ENCODE measurements around the gene BSND. TPM values are rescaled to one million over a fixed set of nuclear protein-coding genes. Genes with fewer than 3 reads are reported as not detected.

BSND gene
- total and polyA plus RNA-seq, 9 of the 15 experiments (the other 6 are each of a cell fraction or from before 2014, with no cell fraction given), result not detected

DNA sequence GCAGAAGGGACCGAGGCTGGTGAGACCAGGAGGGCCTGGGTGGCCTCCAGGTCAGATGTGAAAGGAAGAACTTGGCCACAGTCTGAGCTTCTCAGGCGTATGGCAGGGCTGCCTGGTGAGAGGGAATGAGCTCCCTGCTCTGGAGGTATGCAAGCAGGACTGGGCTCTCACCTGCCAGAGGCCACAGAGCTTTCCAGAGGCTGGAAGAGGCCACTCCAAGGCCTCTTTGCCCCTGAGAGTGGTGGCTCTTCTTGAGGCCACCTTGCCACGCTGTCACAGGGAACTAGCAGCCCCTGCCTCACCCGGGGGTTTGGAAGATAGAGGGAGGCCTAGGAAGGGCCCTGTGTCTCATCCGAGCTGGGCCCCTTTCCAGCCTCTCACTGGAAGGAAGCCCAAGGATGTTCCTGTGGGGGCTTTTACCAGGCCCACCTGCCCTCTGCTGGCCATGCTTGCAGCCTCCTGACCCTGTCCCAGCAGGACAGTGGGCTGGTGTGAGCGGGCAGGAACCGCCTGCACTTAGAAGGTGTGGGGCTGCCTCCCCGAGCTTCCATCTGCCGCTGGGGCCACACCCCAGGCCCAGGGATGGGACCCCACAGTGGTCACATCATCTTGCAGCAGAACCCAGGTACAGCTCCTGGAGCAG, 50.7 kb downstream of the BSND start:
- Histone ChIP-seq H3K4me3 (no peak overlapping the region), H3K9ac (ENCODE audit: insufficient read depth in 1 of 2, low read depth in 2 of 2, low read length in 2 of 2) (peak overlapping the region in 1 of 2 experiments; percentile 76; a peak in 2 of 4 replicates), H3K36me3 (ENCODE audit: control insufficient read depth, insufficient read depth, low read length) (peaks cover 97% of the 10 kb centered on the region; the same call in 2 of the 3 replicates), H4K20me1 (replicated peaks; ENCODE audit: control insufficient read depth, insufficient read depth, low read length) (peaks cover 5% of the 10 kb centered on the region; the same call in 1 of the 2 replicates), H3K79me2 (ENCODE audit: control insufficient read depth, insufficient read depth, low read length) (peaks cover 34% of the 10 kb centered on the region; the same call in 2 of the 3 replicates), H3K27ac (ENCODE audit: extremely low read depth, low read depth, low read length) (no peak overlapping the region), H3K9me3 (replicated peaks; ENCODE audit: control insufficient read depth, insufficient read depth, low read depth, low read length) (no peaks in the 10 kb centered on the region), H3K9me1 (ENCODE audit: control insufficient read depth, insufficient read depth, low read length) (no peaks in the 10 kb centered on the region), H2AFZ (ENCODE audit: low read depth, low read length) (no peak overlapping the region), H3K27me3 (ENCODE audit: control insufficient read depth in 2 of 2, insufficient read depth in 2 of 2, low read length in 2 of 2) (no peaks in the 10 kb centered on the region), H3K4me1 (replicated peaks in 1 of 2; ENCODE audit: control insufficient read depth in 2 of 2, insufficient read depth in 2 of 2, low read length in 2 of 2) (peaks cover 0 to 5% of the 10 kb centered on the region in 2 experiments; a peak in 2 of 5 replicates), H3K4me2 (ENCODE audit: insufficient read depth, low read length) (no peak overlapping the region)
- BruUV-seq (replicated peaks), result no TSS peak
- in situ Hi-C loops (cut with MboI), result no loop called here
- 80% methylated on average over 8 of the region's 9 CpGs for WGBS (ENCODE audit: insufficient coverage, low coverage, missing lambda C conversion rate)
- POLR2A ChIA-PET, result interaction anchor here (0.7 to 4.1 kb wide), 6 partner anchors 11 to 104 kb away, joined by 3 to 24 read pairs (median 5); no protein-coding TSS in a partner anchor
- CTCF ChIA-PET (ENCODE audit: low intra/inter-chr PET ratio), result interaction anchor here (0.6 to 0.9 kb wide), 2 partner anchors 31 to 99 kb away, joined by 3 to 4 read pairs; no protein-coding TSS in a partner anchor
- intact Hi-C loops (cut with micrococcal nuclease), result no loop called here
- FAIRE-seq, result no peak
- ATAC-seq, result peak; percentile 30; the same call in 2 of the 3 replicates
- DNase-seq (ENCODE audit: extremely low read depth in 1 of 4, low spot score in 3 of 4), result no peak
- TF ChIP-seq RBM39 (optimal IDR thresholded peaks at IDR 0.05; ENCODE audit: low read depth, low read length) (no peak), GABPB1 (CRISPR knock-in tag; IDR thresholded peaks at IDR 0.05) (no peak), CREB1 (IDR thresholded peaks at IDR 0.05) (no peak), CREB1 (CRISPR knock-in tag; IDR thresholded peaks at IDR 0.05) (no peak), ZNF764 (CRISPR knock-in tag; IDR thresholded peaks at IDR 0.05; ENCODE audit: low read depth) (no peak), CEBPG (CRISPR knock-in tag; IDR thresholded peaks at IDR 0.05) (no peak), CEBPG (tag; conservative IDR thresholded peaks at IDR 0.05 in 1 of 2, IDR thresholded peaks at IDR 0.05 in 1 of 2) (no peak)
- TF ChIP-seq, protein P1, sequence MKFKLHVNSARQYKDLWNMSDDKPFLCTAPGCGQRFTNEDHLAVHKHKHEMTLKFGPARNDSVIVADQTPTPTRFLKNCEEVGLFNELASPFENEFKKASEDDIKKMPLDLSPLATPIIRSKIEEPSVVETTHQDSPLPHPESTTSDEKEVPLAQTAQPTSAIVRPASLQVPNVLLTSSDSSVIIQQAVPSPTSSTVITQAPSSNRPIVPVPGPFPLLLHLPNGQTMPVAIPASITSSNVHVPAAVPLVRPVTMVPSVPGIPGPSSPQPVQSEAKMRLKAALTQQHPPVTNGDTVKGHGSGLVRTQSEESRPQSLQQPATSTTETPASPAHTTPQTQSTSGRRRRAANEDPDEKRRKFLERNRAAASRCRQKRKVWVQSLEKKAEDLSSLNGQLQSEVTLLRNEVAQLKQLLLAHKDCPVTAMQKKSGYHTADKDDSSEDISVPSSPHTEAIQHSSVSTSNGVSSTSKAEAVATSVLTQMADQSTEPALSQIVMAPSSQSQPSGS (CRISPR knock-in tag; IDR thresholded peaks at IDR 0.05), result no peak
- TF ChIP-seq, protein P2, sequence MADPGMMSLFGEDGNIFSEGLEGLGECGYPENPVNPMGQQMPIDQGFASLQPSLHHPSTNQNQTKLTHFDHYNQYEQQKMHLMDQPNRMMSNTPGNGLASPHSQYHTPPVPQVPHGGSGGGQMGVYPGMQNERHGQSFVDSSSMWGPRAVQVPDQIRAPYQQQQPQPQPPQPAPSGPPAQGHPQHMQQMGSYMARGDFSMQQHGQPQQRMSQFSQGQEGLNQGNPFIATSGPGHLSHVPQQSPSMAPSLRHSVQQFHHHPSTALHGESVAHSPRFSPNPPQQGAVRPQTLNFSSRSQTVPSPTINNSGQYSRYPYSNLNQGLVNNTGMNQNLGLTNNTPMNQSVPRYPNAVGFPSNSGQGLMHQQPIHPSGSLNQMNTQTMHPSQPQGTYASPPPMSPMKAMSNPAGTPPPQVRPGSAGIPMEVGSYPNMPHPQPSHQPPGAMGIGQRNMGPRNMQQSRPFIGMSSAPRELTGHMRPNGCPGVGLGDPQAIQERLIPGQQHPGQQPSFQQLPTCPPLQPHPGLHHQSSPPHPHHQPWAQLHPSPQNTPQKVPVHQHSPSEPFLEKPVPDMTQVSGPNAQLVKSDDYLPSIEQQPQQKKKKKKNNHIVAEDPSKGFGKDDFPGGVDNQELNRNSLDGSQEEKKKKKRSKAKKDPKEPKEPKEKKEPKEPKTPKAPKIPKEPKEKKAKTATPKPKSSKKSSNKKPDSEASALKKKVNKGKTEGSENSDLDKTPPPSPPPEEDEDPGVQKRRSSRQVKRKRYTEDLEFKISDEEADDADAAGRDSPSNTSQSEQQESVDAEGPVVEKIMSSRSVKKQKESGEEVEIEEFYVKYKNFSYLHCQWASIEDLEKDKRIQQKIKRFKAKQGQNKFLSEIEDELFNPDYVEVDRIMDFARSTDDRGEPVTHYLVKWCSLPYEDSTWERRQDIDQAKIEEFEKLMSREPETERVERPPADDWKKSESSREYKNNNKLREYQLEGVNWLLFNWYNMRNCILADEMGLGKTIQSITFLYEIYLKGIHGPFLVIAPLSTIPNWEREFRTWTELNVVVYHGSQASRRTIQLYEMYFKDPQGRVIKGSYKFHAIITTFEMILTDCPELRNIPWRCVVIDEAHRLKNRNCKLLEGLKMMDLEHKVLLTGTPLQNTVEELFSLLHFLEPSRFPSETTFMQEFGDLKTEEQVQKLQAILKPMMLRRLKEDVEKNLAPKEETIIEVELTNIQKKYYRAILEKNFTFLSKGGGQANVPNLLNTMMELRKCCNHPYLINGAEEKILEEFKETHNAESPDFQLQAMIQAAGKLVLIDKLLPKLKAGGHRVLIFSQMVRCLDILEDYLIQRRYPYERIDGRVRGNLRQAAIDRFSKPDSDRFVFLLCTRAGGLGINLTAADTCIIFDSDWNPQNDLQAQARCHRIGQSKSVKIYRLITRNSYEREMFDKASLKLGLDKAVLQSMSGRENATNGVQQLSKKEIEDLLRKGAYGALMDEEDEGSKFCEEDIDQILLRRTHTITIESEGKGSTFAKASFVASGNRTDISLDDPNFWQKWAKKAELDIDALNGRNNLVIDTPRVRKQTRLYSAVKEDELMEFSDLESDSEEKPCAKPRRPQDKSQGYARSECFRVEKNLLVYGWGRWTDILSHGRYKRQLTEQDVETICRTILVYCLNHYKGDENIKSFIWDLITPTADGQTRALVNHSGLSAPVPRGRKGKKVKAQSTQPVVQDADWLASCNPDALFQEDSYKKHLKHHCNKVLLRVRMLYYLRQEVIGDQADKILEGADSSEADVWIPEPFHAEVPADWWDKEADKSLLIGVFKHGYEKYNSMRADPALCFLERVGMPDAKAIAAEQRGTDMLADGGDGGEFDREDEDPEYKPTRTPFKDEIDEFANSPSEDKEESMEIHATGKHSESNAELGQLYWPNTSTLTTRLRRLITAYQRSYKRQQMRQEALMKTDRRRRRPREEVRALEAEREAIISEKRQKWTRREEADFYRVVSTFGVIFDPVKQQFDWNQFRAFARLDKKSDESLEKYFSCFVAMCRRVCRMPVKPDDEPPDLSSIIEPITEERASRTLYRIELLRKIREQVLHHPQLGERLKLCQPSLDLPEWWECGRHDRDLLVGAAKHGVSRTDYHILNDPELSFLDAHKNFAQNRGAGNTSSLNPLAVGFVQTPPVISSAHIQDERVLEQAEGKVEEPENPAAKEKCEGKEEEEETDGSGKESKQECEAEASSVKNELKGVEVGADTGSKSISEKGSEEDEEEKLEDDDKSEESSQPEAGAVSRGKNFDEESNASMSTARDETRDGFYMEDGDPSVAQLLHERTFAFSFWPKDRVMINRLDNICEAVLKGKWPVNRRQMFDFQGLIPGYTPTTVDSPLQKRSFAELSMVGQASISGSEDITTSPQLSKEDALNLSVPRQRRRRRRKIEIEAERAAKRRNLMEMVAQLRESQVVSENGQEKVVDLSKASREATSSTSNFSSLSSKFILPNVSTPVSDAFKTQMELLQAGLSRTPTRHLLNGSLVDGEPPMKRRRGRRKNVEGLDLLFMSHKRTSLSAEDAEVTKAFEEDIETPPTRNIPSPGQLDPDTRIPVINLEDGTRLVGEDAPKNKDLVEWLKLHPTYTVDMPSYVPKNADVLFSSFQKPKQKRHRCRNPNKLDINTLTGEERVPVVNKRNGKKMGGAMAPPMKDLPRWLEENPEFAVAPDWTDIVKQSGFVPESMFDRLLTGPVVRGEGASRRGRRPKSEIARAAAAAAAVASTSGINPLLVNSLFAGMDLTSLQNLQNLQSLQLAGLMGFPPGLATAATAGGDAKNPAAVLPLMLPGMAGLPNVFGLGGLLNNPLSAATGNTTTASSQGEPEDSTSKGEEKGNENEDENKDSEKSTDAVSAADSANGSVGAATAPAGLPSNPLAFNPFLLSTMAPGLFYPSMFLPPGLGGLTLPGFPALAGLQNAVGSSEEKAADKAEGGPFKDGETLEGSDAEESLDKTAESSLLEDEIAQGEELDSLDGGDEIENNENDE (IDR thresholded peaks at IDR 0.05; ENCODE audit: low read depth, low read length), result no peak
